GM20000 (cell line): Measurements from ENCODE around the gene NAV2.

ENCODE experiments used
- DNase-seq: peaks from one replicate; pipeline ENCODE4 v3.0.0; 2012; ENCODE audit warnings: low spot score
- TF ChIP-seq, protein P1 (sequence below): IDR thresholded peaks from 2 replicates; pipeline ENCODE4 v1.5.1; 2012; ENCODE audit warnings: mild to moderate bottlenecking, control low read depth; ENCODE audit errors: extremely low read depth, missing control alignments

NAV2 gene

DNA sequence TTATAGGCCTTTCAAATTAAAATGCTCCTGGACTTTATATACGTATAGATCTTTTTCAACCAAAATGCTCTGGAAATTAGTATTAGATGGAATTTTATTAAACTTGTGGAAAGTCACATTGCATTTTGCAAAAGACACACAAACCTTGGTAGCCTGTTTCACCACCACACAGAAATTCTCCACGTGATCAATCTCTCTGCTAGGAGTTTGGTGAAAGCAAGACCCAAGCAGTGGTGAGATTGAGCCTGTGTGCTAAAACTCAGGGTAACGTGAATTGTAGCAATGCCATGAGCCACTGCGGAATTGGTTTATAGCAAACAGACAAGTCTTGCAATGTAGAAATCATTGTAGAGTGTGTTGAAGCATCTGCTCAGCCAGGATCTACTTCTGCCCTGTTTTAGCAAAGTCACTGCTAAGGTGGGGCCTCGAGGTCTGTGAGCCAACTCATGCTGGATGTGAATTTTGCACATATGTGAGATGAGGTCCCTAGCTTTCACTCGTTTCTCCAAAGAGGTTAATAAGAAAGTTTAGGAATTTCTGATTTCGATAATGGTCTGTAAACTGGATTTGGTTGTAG is 262.9 kb downstream of the NAV2 start:
- DNase-seq, result no peak
- TF ChIP-seq, protein P1, sequence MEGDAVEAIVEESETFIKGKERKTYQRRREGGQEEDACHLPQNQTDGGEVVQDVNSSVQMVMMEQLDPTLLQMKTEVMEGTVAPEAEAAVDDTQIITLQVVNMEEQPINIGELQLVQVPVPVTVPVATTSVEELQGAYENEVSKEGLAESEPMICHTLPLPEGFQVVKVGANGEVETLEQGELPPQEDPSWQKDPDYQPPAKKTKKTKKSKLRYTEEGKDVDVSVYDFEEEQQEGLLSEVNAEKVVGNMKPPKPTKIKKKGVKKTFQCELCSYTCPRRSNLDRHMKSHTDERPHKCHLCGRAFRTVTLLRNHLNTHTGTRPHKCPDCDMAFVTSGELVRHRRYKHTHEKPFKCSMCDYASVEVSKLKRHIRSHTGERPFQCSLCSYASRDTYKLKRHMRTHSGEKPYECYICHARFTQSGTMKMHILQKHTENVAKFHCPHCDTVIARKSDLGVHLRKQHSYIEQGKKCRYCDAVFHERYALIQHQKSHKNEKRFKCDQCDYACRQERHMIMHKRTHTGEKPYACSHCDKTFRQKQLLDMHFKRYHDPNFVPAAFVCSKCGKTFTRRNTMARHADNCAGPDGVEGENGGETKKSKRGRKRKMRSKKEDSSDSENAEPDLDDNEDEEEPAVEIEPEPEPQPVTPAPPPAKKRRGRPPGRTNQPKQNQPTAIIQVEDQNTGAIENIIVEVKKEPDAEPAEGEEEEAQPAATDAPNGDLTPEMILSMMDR, result no peak

DNA sequence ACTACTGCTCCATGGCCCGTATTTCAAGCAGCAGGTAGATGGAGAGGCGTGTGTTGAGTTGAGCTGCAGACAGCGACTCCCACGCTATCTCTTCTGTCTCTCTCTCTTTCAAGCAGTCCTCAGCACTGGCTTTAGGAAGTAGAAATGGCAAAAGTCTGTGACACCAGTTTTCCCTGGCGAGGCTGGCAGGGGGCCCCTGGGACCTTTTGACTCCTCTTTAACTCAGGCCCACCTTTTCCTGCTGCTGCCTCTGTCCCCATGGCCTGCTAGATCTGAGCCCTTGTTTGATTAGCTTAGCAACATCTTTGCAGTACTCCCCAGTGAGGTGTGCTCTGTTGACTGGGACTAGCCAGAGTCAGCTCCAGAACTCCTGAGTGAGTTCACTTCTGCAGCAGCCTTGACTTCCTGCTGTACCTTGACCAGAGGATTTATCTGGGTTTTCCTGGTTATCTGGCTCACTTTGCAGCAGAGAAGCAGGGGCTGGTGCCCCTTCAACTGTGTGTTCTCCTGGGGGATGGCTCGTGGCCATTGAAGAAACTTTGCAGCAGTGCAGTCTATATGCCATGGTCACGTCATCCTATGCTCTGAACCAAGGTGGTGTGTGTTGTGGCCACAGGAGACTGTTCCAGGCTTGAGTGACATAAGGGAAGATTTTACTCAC is 263.8 kb downstream of the NAV2 start:
- TF ChIP-seq, protein P1, result no peak
- no peak for DNase-seq

DNA sequence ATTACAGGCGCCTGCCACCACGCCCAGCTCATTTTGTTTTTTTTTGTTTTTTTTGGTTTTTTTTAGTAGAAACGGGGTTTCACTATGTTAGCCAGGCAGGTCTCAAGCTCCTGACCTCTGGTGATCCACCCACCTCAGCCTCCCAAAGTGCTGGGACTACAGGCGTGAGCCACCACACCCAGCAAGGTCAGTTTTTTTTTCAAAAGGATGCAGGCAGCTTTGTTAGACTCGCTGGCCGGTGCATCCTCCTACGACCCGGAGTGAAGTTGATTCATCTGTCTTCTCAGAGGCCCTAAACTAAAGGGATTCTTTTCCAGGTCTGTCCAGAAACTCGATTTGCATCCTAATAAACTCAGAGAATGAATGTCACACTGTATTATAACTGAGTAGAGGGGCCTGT is 265.3 kb downstream of the NAV2 start:
- TF ChIP-seq, protein P1, result no peak
- no peak for DNase-seq

DNA sequence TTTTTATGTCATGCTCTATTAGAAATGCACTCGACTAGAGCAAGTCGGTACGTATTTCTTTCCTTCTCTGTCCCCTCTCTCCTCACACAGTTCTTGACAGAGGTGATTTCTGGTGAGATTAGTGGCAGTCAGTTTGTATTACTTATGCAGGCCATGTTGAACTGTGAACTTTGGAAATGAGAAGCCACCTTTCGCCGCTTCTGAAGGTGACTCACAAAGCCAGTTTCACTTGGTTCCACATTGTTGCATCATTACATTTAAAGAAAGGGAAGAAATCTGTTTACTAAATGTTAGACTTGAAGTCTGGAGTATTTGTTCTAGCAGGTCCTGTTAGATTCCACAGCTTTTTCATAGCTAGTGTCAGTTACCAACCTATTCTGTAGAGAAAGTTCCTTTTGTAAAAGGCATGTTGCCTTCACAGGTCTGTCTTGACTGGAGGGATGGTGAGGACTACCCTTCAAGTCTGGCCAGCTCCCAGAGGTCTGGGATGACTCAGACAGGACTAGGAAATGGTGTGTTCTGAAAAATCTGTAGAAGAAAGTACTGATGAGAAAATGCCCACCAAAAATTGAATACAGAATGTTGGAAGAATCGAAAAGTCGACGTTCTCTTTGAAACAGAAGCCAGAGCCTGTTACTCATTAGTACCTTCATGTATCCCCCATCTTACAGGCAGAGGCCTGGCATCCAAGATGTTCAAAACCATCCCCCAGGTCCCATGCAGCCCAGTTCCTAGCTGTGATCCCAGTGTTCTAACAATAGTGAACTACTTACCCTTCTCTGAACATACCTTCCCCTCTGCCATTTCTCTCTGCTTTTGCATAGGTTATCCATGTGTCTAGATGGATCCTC is 266.3 kb downstream of the NAV2 start:
- TF ChIP-seq, protein P1, result no peak
- peak; percentile 23 for DNase-seq

DNA sequence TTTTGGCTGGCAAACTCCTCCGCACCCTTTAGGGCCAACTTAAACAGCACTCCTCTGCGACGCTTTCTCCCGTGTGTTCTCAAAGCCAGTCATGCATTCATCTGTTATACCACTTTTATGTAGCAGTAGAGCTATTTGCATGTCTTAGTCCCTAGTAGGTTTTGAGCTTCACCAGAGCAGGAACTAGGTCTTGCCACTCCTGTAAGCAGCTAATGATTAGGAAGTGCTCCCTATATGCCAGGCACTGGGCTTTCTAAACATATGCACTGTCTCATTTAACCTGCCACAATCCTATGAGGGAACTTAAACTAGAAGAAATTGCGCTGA is 266.8 kb downstream of the NAV2 start:
- TF ChIP-seq, protein P1, result no peak
- peak; percentile 20 for DNase-seq

DNA sequence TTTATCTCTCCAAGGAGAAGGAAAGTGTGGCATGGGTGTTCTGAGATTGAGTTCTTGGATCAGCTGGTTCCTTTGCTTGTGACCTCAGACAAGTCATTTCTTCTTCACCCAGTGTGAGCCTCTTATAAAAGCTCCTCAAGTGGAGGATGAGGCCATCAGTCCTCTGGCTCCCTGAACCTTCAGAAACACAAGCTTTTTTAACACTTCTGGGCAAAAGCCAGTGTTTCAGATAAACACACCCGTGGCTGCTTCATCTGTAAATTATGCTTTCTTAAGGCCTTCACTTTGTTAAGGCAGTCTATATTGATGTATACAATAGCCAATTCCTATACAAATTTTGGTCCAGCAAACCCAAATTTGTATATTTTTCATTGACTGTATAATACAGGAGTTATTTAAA is 267.8 kb downstream of the NAV2 start:
- DNase-seq, result no peak
- TF ChIP-seq, protein P1, result no peak

DNA sequence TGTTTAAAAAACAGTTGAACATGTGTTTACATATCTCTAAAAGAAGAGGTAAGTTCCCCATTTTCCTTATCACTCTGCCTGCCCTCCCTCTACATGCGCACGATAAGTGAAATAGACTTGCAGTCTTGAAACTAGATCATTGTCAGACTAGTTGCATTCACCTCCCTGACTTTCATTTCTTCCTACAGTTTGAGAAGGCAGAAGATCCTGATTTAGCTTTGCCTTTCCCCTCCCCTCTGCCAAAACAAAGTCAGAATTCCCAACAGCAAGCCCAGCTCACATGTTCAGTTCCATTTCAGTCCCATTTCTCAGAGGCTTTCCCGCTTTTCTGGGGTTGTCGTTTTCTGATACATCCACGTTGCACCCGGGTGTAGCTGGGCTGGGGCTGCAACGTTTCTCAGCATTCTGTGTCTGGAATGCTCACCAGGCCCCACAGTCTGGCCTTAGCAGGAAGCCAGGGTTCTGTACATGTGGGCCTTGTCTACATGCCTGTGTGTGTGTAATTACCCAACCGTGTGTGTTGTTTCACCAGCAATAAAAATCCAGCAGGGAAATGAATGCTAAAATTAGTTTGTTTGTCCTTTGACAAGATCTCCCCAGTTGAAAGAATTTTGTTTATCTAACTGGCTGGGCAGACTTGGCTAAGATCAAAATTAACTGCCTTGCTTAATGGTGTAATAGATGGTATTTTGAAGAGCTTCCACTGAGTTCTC is 268.5 kb downstream of the NAV2 start:
- DNase-seq, result no peak
- TF ChIP-seq, protein P1, result no peak
